K562 (cell line): Measurements from ENCODE around the gene NR3C2. TPM values are rescaled to one million over a fixed set of nuclear protein-coding genes. Genes with fewer than 3 reads are reported as not detected.
A peak's percentile ranks its signal among the peaks of the same experiment; 100 is the strongest.

Experiments used
- ATAC-seq: fragments of 200-7000 bp; cut with Tn5 transposase; 3 replicates; pipeline ENCODE4 v1.9.1; 2020; ENCODE audit warnings: moderate library complexity
- Bru-seq: library from RNA; stranded (reverse); fragments of 400-500 nt; gene quantifications from one replicate; lab custom pipeline; 2021; lab: Mats Ljungman, UMichigan
- BruChase-seq, 2 experiments: library from RNA; stranded (reverse); fragments of 400-500 nt; gene quantifications; one replicate each; lab custom pipeline; 2021; lab: Mats Ljungman, UMichigan
- BruUV-seq: library from RNA; stranded (reverse); fragments of 400-500 nt; replicated peaks from 2 replicates; lab custom pipeline; 2021; lab: Mats Ljungman, UMichigan
- CTCF ChIA-PET: fragments of 300-600 bp; formaldehyde crosslinking; extraction: SDS; loops from one replicate; lab custom pipeline; 2021; ENCODE audit warnings: low intra/inter-chr PET ratio; lab: Yijun Ruan, JAX
- POLR2A ChIA-PET: fragments of 300-600, 350-650 bp; sonication (Branson Sonifier 250); formaldehyde crosslinking; extraction: SDS; loops from one replicate; lab custom pipeline; 2021; ENCODE audit warnings: antibody characterized with exemption, inconsistent platforms; lab: Yijun Ruan, JAX
- DNase-seq, 4 experiments: peaks; one replicate each; pipeline versions ENCODE4 v3.0.0 to v3.0.0-alpha.2; 2011 to 2018; ENCODE audit warnings: low spot score in 3 of 4, mixed read lengths in 3 of 4; ENCODE audit errors: extremely low read depth in 1 of 4
- FAIRE-seq: peaks from 2 replicates; lab custom pipeline; 2011; peaks lifted over from hg19 to GRCh38; lab: Jason Lieb, UNC
- H2AFZ ChIP-seq: 2 replicates; pipeline ENCODE4 v1.6.0; 2011; ENCODE audit warnings: low read depth, low read length, control low read depth, inconsistent platforms
- H3K27ac ChIP-seq: fragments of 200-600 bp; 3 replicates; pipeline ENCODE4 v1.8.0; 2011; ENCODE audit warnings: low read depth, mild to moderate bottlenecking, control low read depth, inconsistent platforms, low read length, moderate library complexity, mixed read lengths; ENCODE audit errors: extremely low read depth
- H3K27me3 ChIP-seq, 2 experiments: fragments of 300-600 bp in 1 of 2; 2 replicates in 1 of 2; 3 replicates in 1 of 2; pipeline versions ENCODE4 v1.6.0 to v1.8.0; 2011; ENCODE audit warnings: inconsistent platforms in 2 of 2, low read length in 2 of 2, mild to moderate bottlenecking in 1 of 2, mixed read lengths in 1 of 2, moderate library complexity in 1 of 2; ENCODE audit not compliant: control insufficient read depth in 2 of 2, insufficient read depth in 2 of 2
- H3K36me3 ChIP-seq: fragments of 300-600 bp; 3 replicates; pipeline ENCODE4 v1.8.0; 2011; ENCODE audit warnings: mild to moderate bottlenecking, low read length, inconsistent platforms; ENCODE audit not compliant: control insufficient read depth, insufficient read depth
- H3K4me1 ChIP-seq, 2 experiments: fragments of 200-600 bp in 1 of 2; replicated peaks in 1 of 2; 2 replicates in 1 of 2; 3 replicates in 1 of 2; pipeline versions ENCODE4 v1.5.1 to v1.8.0; 2011; ENCODE audit warnings: inconsistent platforms in 2 of 2, low read length in 2 of 2, mild to moderate bottlenecking in 1 of 2, mixed read lengths in 1 of 2, moderate library complexity in 1 of 2; ENCODE audit not compliant: control insufficient read depth in 2 of 2, insufficient read depth in 2 of 2
- H3K4me2 ChIP-seq: 2 replicates; pipeline ENCODE4 v1.6.1; 2011; ENCODE audit warnings: low read length, control low read depth, inconsistent platforms, mixed read lengths; ENCODE audit not compliant: insufficient read depth
- H3K4me3 ChIP-seq: fragments of 200-600 bp; sonication (generic), shearing (Covaris generic); 2 replicates; pipeline ENCODE4 v1.5.1; 2016; ENCODE audit warnings: control low read depth, inconsistent platforms
- H3K79me2 ChIP-seq: fragments of 200-600 bp; 3 replicates; pipeline ENCODE4 v1.8.0; 2011; ENCODE audit warnings: low read length, inconsistent platforms; ENCODE audit not compliant: control insufficient read depth, insufficient read depth
- H3K9ac ChIP-seq, 2 experiments: 2 replicates each; pipeline versions ENCODE4 v1.6.0 to v1.6.1; 2011; ENCODE audit warnings: low read depth in 2 of 2, low read length in 2 of 2, control low read depth in 1 of 2, inconsistent platforms in 1 of 2, mild to moderate bottlenecking in 1 of 2, mixed read lengths in 1 of 2; ENCODE audit not compliant: insufficient read depth in 1 of 2
- H3K9me1 ChIP-seq: one replicate; pipeline ENCODE4 v1.6.0; 2011; ENCODE audit warnings: inconsistent platforms, mild to moderate bottlenecking, low read length, moderate library complexity; ENCODE audit not compliant: control insufficient read depth, insufficient read depth
- H3K9me3 ChIP-seq: replicated peaks from 2 replicates; pipeline ENCODE4 v1.5.1; 2011; ENCODE audit warnings: low read depth, low read length, inconsistent platforms; ENCODE audit not compliant: control insufficient read depth, insufficient read depth
- H4K20me1 ChIP-seq: replicated peaks from 2 replicates; pipeline ENCODE4 v1.6.1; 2011; ENCODE audit warnings: low read length, inconsistent platforms, mixed read lengths; ENCODE audit not compliant: control insufficient read depth, insufficient read depth
- ARID1B ChIP-seq: fragments of 450-650 bp; IDR thresholded peaks from 2 replicates; pipeline ENCODE4 v1.6.1; 2016; ENCODE audit warnings: antibody characterized with exemption, mild to moderate bottlenecking, inconsistent platforms
- ATF1 ChIP-seq, 2 experiments: fragments of 450-650 bp in 1 of 2; IDR thresholded peaks; 2 replicates each; pipeline ENCODE4 v1.6.1; 2016; ENCODE audit warnings: missing compliant biosample characterization in 1 of 2, missing genetic modification characterization in 1 of 2
- CREM ChIP-seq: IDR thresholded peaks from 2 replicates; pipeline ENCODE4 v1.6.1; 2014; ENCODE audit warnings: antibody characterized with exemption, low read depth
- FOS ChIP-seq: IDR thresholded peaks from 3 replicates; pipeline ENCODE4 v1.6.1; 2011; ENCODE audit not compliant: insufficient read length; ENCODE audit errors: extremely low read depth
- JUN ChIP-seq, 2 experiments: sonication (generic) in 1 of 2; formaldehyde crosslinking in 1 of 2; IDR thresholded peaks; 2 replicates each; pipeline versions ENCODE4 v1.6.1 to v1.8.0; 2012 to 2022; ENCODE audit warnings: borderline replicate concordance in 2 of 2, mild to moderate bottlenecking in 2 of 2, improper control_type of control experiment in 1 of 2, low read depth in 1 of 2, low read length in 1 of 2, missing genetic modification reagents in 1 of 2
- PCBP1 ChIP-seq: fragments of 200-400 bp; formaldehyde crosslinking; IDR thresholded peaks from 2 replicates; pipeline ENCODE4 v1.6.1; 2018; ENCODE audit warnings: mild to moderate bottlenecking, low read depth, low read length; ENCODE audit not compliant: poor library complexity, severe bottlenecking
- RBM15 ChIP-seq: fragments of 200-400 bp; formaldehyde crosslinking; IDR thresholded peaks from 2 replicates; pipeline ENCODE4 v1.6.1; 2018; ENCODE audit warnings: mild to moderate bottlenecking, low read length, moderate library complexity; ENCODE audit not compliant: insufficient read depth
- SLC30A9 ChIP-seq: fragments of 250-450 bp; sonication (Bioruptor Pico); IDR thresholded peaks from 2 replicates; pipeline ENCODE4 v1.8.0; 2022; ENCODE audit warnings: mild to moderate bottlenecking, moderate library complexity
- SOX6 ChIP-seq: fragments of 450-650 bp; IDR thresholded peaks from 2 replicates; pipeline ENCODE4 v1.6.1; 2014; ENCODE audit warnings: mild to moderate bottlenecking
- ZKSCAN8 ChIP-seq: fragments of 200-800 bp; sonication (Bioruptor generic); IDR thresholded peaks from 2 replicates; pipeline ENCODE4 v1.6.1; 2016; ENCODE audit warnings: missing genetic modification characterization, missing compliant biosample characterization
- ZNF707 ChIP-seq: fragments of 250-450 bp; sonication (Bioruptor Pico); conservative IDR thresholded peaks from 2 replicates; pipeline ENCODE4 v1.8.0; 2022; ENCODE audit warnings: inconsistent platforms, mild to moderate bottlenecking, moderate library complexity
- WGBS: fragments of 100-300 bp; shearing (Covaris generic); methylation state at CpG from one replicate; pipeline ENCODE4 v1.1.6; 2016; ENCODE audit warnings: low coverage, mixed read lengths; ENCODE audit not compliant: insufficient coverage; ENCODE audit errors: missing lambda C conversion rate; 5-methylcytosine and 5-hydroxymethylcytosine counted together
- in situ Hi-C: fragments of 300-500 bp; cut with MboI; formaldehyde crosslinking; loops from 4 replicates; pipeline ENCODE4 v1.15.0; 2018; ENCODE audit warnings: inconsistent platforms, mixed read lengths
- intact Hi-C: fragments of 100-400 bp; cut with micrococcal nuclease; formaldehyde crosslinking; loops from 2 replicates; pipeline ENCODE4 v1.14.2; 2022
- long read RNA-seq, 3 experiments: library from polyadenylated mRNA in 2 of 3; library from RNA in 1 of 3; unstranded in 2 of 3; stranded (forward) in 1 of 3; transcript quantifications; one replicate each; pipeline ENCODE4 v2.0.0, GENCODE V29; 2019 to 2022
- polyA minus RNA-seq, 3 experiments: library from RNA; depleted of rRNA, polyadenylated mRNA; stranded (reverse); fragments of >200 nt; gene quantifications; 2 replicates each; pipeline ENCODE4 v1.2.3, GENCODE V29; 2011
- polyA plus RNA-seq, 8 experiments: library from polyadenylated mRNA; depleted of rRNA in 4 of 8; stranded (reverse) in 5 of 8; unstranded in 3 of 8; fragments of >200 nt; fragmentation: Nextera tagmentation in 2 of 8; fragmentation: Illumina TruSeq in 1 of 8; extraction: Ambion mirVana in 2 of 8; extraction: Trizol in 1 of 8; gene quantifications; 2 replicates each; pipeline versions ENCODE4 v1.2.1 to v1.2.3, GENCODE V29; 2011 to 2014; ENCODE audit warnings: inconsistent platforms in 1 of 8, missing spikeins in 1 of 8
- total RNA-seq, 7 experiments: library from RNA; depleted of rRNA in 6 of 7; stranded (reverse); fragments of >200 nt in 6 of 7; fragmentation: Illumina TruSeq in 2 of 7; extraction: Trizol in 2 of 7; gene quantifications; 2 replicates each; pipeline versions ENCODE4 v1.2.1 to v1.2.3, GENCODE V29; 2011 to 2021; ENCODE audit warnings: low replicate concordance in 1 of 7
- TF ChIP-seq, protein P1 (sequence below), 2 experiments: fragments of 450-650 bp; IDR thresholded peaks; 2 replicates each; pipeline ENCODE4 v1.6.1; 2016
- TF ChIP-seq, protein P2 (sequence below): fragments of 450-650 bp; IDR thresholded peaks from one replicate; pipeline ENCODE4 v1.6.1; 2018; ENCODE audit warnings: mild to moderate bottlenecking, moderate library complexity; ENCODE audit not compliant: partially characterized antibody

The NR3C2 gene
- 0.62 and 1.2 TPM in 2 replicates for total RNA-seq (2011; cell fraction: chromatin; rRNA removed; ENCODE audit: low replicate concordance)
- 0.17 and 0.66 TPM in 2 replicates for total RNA-seq (2011; cell fraction: nucleolus; rRNA removed)
- total RNA-seq (2011; cell fraction: nucleoplasm; rRNA removed), result 0.46 and 0.73 TPM in 2 replicates
- total RNA-seq (2014; rRNA removed), result 0.05 and 0.16 TPM in 2 replicates
- 0.03 and 0.18 TPM in 2 replicates for total RNA-seq (2014; rRNA removed; fragmentation: Illumina TruSeq; extraction: Trizol)
- total RNA-seq (2015; rRNA removed; fragmentation: Illumina TruSeq; extraction: Trizol), result 0.15 and 0.18 TPM in 2 replicates
- total RNA-seq (2021), result 0.13 and 0.16 TPM in 2 replicates
- polyA plus RNA-seq (2011; rRNA removed), result 0.14 and 0.28 TPM in 2 replicates
- 0.03 and 0.21 TPM in 2 replicates for polyA plus RNA-seq (2011; cell fraction: cytosol; rRNA removed)
- polyA plus RNA-seq (2011; cell fraction: nucleus; rRNA removed), result 0.26 and 0.51 TPM in 2 replicates
- 0.07 and 0.24 TPM in 2 replicates for polyA plus RNA-seq (2012)
- polyA plus RNA-seq (2014; fragmentation: Illumina TruSeq; extraction: Trizol), result 0.06 and 0.16 TPM in 2 replicates
- under 1 TPM in 1 of 2 experiments, not detected in 1; 0.01 TPM for polyA plus RNA-seq (2014; fragmentation: Nextera tagmentation; extraction: Ambion mirVana)
- polyA plus RNA-seq (2014; rRNA removed), result 0.51 TPM in 1 of 2 replicates, not detected in the other
- polyA minus RNA-seq (2011; rRNA and poly(A)+ RNA removed), result 0.54 and 0.63 TPM in 2 replicates
- not detected in 2 replicates for polyA minus RNA-seq (2011; cell fraction: cytosol; rRNA and poly(A)+ RNA removed)
- 0.67 and 2.1 TPM in 2 replicates for polyA minus RNA-seq (2011; cell fraction: nucleus; rRNA and poly(A)+ RNA removed)
- percentile 24 among the genes with signal in this experiment for Bru-seq, nascent RNA
- BruChase-seq, experiment 1, labeled RNA remaining after a 2-hour chase, result percentile 24 among the genes with signal in this experiment
- BruChase-seq, experiment 2, labeled RNA remaining after a 6-hour chase, result percentile 20 among the genes with signal in this experiment
- long read RNA-seq, experiment 1, result 0 reads
- long read RNA-seq, experiment 2, result 0 reads
- long read RNA-seq, experiment 3, result 0 reads

GRCh38 chr4:148441986-148442831 lies at the start of gene NR3C2:
TSS of gene NR3C2 (minus strand) at chr4:148442414.
- H3K4me1 ChIP-seq, result peaks cover 0 to 34% of the 10 kb centered on the region in 2 experiments; a peak in 2 of 5 replicates
- H4K20me1 ChIP-seq, result no peaks in the 10 kb centered on the region
- H3K36me3 ChIP-seq, result no peaks in the 10 kb centered on the region
- DNase-seq (peak; percentile 95 to 99 (median 98)), ATAC-seq (peak; percentile 99), FAIRE-seq (peak; percentile 95)
- ChIA-PET CTCF (no interaction called here), POLR2A (interaction anchor here (0.6 kb wide), 2 partner anchors 195 to 1496 kb away, joined by 3 read pairs; partner anchors contain the start of gene TTC29)
- H3K79me2 ChIP-seq, result no peaks in the 10 kb centered on the region
- peak within 1 kb of the TSS; percentile 71 for H3K4me3 ChIP-seq
- in situ Hi-C loops, result no loop called here
- no peaks in the 10 kb centered on the region for H3K9me3 ChIP-seq
- peak within 1 kb of the TSS; percentile 96 for H2AFZ ChIP-seq
- peak within 1 kb of the TSS; percentile 36; the same call in 2 of the 3 replicates for H3K27ac ChIP-seq
- no peaks in the 10 kb centered on the region for H3K9me1 ChIP-seq
- WGBS, result under 1% methylated on average over 48 of the region's 65 CpGs
- no TSS peak for BruUV-seq
- intact Hi-C loops, result no loop called here
- peak within 1 kb of the TSS; percentile 63 to 93 for H3K9ac ChIP-seq
- peak within 1 kb of the TSS; percentile 87 for H3K4me2 ChIP-seq
- H3K27me3 ChIP-seq, result peaks cover 0 to 8% of the 10 kb centered on the region in 2 experiments; a peak in 1 of 5 replicates
- TF ChIP-seq, protein P1, sequence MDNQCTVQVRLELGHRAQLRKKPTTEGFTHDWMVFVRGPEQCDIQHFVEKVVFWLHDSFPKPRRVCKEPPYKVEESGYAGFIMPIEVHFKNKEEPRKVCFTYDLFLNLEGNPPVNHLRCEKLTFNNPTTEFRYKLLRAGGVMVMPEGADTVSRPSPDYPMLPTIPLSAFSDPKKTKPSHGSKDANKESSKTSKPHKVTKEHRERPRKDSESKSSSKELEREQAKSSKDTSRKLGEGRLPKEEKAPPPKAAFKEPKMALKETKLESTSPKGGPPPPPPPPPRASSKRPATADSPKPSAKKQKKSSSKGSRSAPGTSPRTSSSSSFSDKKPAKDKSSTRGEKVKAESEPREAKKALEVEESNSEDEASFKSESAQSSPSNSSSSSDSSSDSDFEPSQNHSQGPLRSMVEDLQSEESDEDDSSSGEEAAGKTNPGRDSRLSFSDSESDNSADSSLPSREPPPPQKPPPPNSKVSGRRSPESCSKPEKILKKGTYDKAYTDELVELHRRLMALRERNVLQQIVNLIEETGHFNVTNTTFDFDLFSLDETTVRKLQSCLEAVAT (IDR thresholded peaks at IDR 0.05), result no peak
- TF ChIP-seq ARID1B (no peak), ZNF707 (no peak), ZKSCAN8 (CRISPR knock-in tag) (no peak), RBM15 (no peak), PCBP1 (peak; percentile 27), FOS (peak; percentile 90), ATF1 (CRISPR knock-in tag; IDR thresholded peaks at IDR 0.05) (no peak), ATF1 (tag; IDR thresholded peaks at IDR 0.05) (peak; percentile 87), JUN (IDR thresholded peaks at IDR 0.05; ENCODE audit: borderline replicate concordance, low read depth, low read length) (no peak), JUN (CRISPR knock-in tag; IDR thresholded peaks at IDR 0.05; ENCODE audit: borderline replicate concordance) (no peak), SOX6 (no peak), CREM (peak; percentile 90), SLC30A9 (CRISPR knock-in tag) (no peak)
- TF ChIP-seq, protein P2, sequence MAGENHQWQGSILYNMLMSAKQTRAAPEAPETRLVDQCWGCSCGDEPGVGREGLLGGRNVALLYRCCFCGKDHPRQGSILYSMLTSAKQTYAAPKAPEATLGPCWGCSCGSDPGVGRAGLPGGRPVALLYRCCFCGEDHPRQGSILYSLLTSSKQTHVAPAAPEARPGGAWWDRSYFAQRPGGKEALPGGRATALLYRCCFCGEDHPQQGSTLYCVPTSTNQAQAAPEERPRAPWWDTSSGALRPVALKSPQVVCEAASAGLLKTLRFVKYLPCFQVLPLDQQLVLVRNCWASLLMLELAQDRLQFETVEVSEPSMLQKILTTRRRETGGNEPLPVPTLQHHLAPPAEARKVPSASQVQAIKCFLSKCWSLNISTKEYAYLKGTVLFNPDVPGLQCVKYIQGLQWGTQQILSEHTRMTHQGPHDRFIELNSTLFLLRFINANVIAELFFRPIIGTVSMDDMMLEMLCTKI, result no peak
